Eye (tissue), 1 donor: ENCODE results near the gene MROH2A.

ENCODE experiments used
- DNase-seq: peaks from one replicate; pipeline ENCODE4 v3.0.0-alpha.2; 2015

The MROH2A gene

GRCh38 chr2:233838251-233838650 is 60.1 kb downstream of the MROH2A start:
- DNase-seq = no peak

- no peak for DNase-seq
Observed at GRCh38 chr2:233838726-233839446, 60.8 kb downstream of the MROH2A start.

- no peak for DNase-seq
Observed at GRCh38 chr2:233839447-233839820, 61.3 kb downstream of the MROH2A start.

GRCh38 chr2:233840520-233840919 is 62.4 kb downstream of the MROH2A start:
- no peak for DNase-seq

GRCh38 chr2:233841183-233841582 is 63.1 kb downstream of the MROH2A start:
- no peak for DNase-seq

- DNase-seq = no peak
Observed at GRCh38 chr2:233844064-233844807, 66.1 kb downstream of the MROH2A start.

GRCh38 chr2:233844836-233845235 is 66.7 kb downstream of the MROH2A start:
- no peak for DNase-seq

GRCh38 chr2:233845301-233846060 is 67.4 kb downstream of the MROH2A start:
- DNase-seq = no peak

GRCh38 chr2:233846387-233847247 is 68.5 kb downstream of the MROH2A start:
- no peak for DNase-seq

GRCh38 chr2:233847248-233847898 is 69.2 kb downstream of the MROH2A start:
- DNase-seq = no peak

GRCh38 chr2:233848276-233848675 is 70.1 kb downstream of the MROH2A start:
- DNase-seq = no peak

GRCh38 chr2:233849607-233850271 is 71.6 kb downstream of the MROH2A start:
- DNase-seq = no peak

- DNase-seq = no peak
Observed at GRCh38 chr2:233850745-233851144, 72.6 kb downstream of the MROH2A start.

- no peak for DNase-seq
Observed at GRCh38 chr2:233851169-233851568, 73.0 kb downstream of the MROH2A start.

- DNase-seq = no peak
Observed at GRCh38 chr2:233852056-233852455, 73.9 kb downstream of the MROH2A start.

GRCh38 chr2:233853353-233853752 is 75.2 kb downstream of the MROH2A start:
- no peak for DNase-seq

GRCh38 chr2:233853883-233854240 is 75.7 kb downstream of the MROH2A start:
- DNase-seq = no peak

GRCh38 chr2:233854241-233854981 is 76.3 kb downstream of the MROH2A start, which contains the start of gene HJURP:
TSS of gene HJURP (minus strand) at chr2:233854535. CDS start at chr2:233854500, 35 bp downstream.
- peak; percentile 99 for DNase-seq

- DNase-seq = no peak
Observed at GRCh38 chr2:233855345-233855744, 77.2 kb downstream of the MROH2A start.

- DNase-seq = no peak
Observed at GRCh38 chr2:233856184-233856583, 78.1 kb downstream of the MROH2A start.
